A673 (cell line): ENCODE measurements around the gene ZDHHC7. TPM values are rescaled to one million over a fixed set of nuclear protein-coding genes. Genes with fewer than 3 reads are reported as not detected.

ENCODE experiments used
- BruUV-seq: library from RNA; stranded (reverse); fragments of 400-500 nt; replicated peaks from 2 replicates; lab custom pipeline; 2021; lab: Mats Ljungman, UMichigan
- CTCF ChIA-PET: fragments of 300-600 bp; sonication (Branson Sonifier 250); formaldehyde crosslinking; loops from one replicate; lab custom pipeline; 2022; ENCODE audit warnings: antibody characterized with exemption; lab: Charles Lee
- POLR2A ChIA-PET: fragments of 300-600 bp; sonication (Branson Sonifier 250); formaldehyde crosslinking; loops from one replicate; lab custom pipeline; 2022; ENCODE audit warnings: antibody characterized with exemption; ENCODE audit not compliant: low non-redundant PET; lab: Charles Lee
- DNase-seq: peaks from one replicate; pipeline ENCODE4 v3.0.0-alpha.2; 2015; ENCODE audit warnings: low spot score
- H3K27ac ChIP-seq: fragments of 200-600 bp; sonication (generic); 2 replicates; pipeline ENCODE4 v1.5.1; 2016; ENCODE audit warnings: mixed run types, low read depth, mild to moderate bottlenecking, mixed read lengths, antibody characterized with exemption, low read length; ENCODE audit not compliant: poor library complexity, severe bottlenecking
- H3K27me3 ChIP-seq: fragments of 200-600 bp; sonication (generic); replicated peaks from 2 replicates; pipeline ENCODE4 v1.6.1; 2017; ENCODE audit warnings: mixed run types, low read depth, mild to moderate bottlenecking, mixed read lengths, antibody characterized with exemption, low read length; ENCODE audit not compliant: insufficient read depth, poor library complexity
- H3K36me3 ChIP-seq: fragments of 200-600 bp; sonication (generic); 2 replicates; pipeline ENCODE4 v1.6.1; 2016; ENCODE audit warnings: mixed run types, mild to moderate bottlenecking, mixed read lengths, antibody characterized with exemption, low read length; ENCODE audit not compliant: insufficient read depth, poor library complexity, severe bottlenecking
- H3K4me1 ChIP-seq: fragments of 200-600 bp; sonication (generic); 2 replicates; pipeline ENCODE4 v1.6.1; 2017; ENCODE audit warnings: mixed run types, mild to moderate bottlenecking, mixed read lengths, antibody characterized with exemption, low read length; ENCODE audit not compliant: insufficient read depth, poor library complexity, severe bottlenecking
- H3K4me3 ChIP-seq: fragments of 200-600 bp; sonication (generic); 2 replicates; pipeline ENCODE4 v1.5.1; 2016; ENCODE audit warnings: low read depth, mixed run types, mild to moderate bottlenecking, mixed read lengths, low read length; ENCODE audit not compliant: poor library complexity, severe bottlenecking
- H3K9me3 ChIP-seq: fragments of 200-600 bp; sonication (generic); 2 replicates; pipeline ENCODE4 v1.6.1; 2016; ENCODE audit warnings: mixed run types, low read depth, mild to moderate bottlenecking, mixed read lengths, antibody characterized with exemption, low read length; ENCODE audit not compliant: poor library complexity, severe bottlenecking
- EZH2 ChIP-seq: fragments of 200-600 bp; sonication (generic); IDR thresholded peaks from 2 replicates; pipeline ENCODE4 v1.6.1; 2017; ENCODE audit warnings: borderline replicate concordance, low read depth, mild to moderate bottlenecking, mixed read lengths, antibody characterized with exemption, low read length; ENCODE audit not compliant: poor library complexity, severe bottlenecking
- intact Hi-C: fragments of 100-400 bp; cut with micrococcal nuclease; formaldehyde crosslinking; loops from one replicate; pipeline ENCODE4 v1.10.0; 2022; ENCODE audit not compliant: unreplicated experiment
- total RNA-seq: library from RNA; stranded (reverse); gene quantifications from 2 replicates; pipeline ENCODE4 v1.2.3, GENCODE V29; 2021
- TF ChIP-seq, protein P1 (sequence below): fragments of 300-800, 200-600 bp; sonication (generic); conservative IDR thresholded peaks from 2 replicates; pipeline ENCODE4 v1.5.1; 2017; ENCODE audit warnings: low read depth, mild to moderate bottlenecking, antibody characterized with exemption, low read length, moderate library complexity, mixed read lengths

Gene ZDHHC7
- total RNA-seq, 1 experiment from 2014 or later, result 43.5 TPM

DNA sequence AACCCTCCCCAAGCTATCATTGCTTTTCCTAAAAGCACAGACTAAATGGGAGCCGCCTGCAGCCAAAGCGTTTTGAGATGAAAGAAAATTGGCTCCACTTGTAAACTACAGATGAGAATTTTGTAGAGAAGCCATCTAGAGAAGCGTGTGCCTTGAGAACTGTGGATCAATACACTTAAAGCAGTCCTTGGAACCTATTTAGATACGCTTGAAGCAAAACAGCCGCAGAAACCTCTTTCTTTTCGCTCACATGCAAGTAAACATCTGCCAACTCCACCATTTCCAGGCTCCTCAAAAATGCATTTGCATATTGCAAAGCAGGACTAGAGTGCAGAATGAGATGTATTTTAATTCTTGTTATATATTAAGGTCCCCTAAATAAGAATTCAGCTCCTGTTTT is 29.4 kb upstream of the ZDHHC7 start:
- ChIA-PET POLR2A (no interaction called here), CTCF (no interaction called here)
- DNase-seq, result no peak
- intact Hi-C loops, result no loop called here
- Histone ChIP-seq H3K4me3 (no peak overlapping the region), H3K27me3 (peaks cover 6% of the 10 kb centered on the region), H3K4me1 (no peaks in the 10 kb centered on the region), H3K9me3 (no peaks in the 10 kb centered on the region), H3K36me3 (no peaks in the 10 kb centered on the region), H3K27ac (no peak overlapping the region)
- BruUV-seq, result no TSS peak
- TF ChIP-seq, protein P1, sequence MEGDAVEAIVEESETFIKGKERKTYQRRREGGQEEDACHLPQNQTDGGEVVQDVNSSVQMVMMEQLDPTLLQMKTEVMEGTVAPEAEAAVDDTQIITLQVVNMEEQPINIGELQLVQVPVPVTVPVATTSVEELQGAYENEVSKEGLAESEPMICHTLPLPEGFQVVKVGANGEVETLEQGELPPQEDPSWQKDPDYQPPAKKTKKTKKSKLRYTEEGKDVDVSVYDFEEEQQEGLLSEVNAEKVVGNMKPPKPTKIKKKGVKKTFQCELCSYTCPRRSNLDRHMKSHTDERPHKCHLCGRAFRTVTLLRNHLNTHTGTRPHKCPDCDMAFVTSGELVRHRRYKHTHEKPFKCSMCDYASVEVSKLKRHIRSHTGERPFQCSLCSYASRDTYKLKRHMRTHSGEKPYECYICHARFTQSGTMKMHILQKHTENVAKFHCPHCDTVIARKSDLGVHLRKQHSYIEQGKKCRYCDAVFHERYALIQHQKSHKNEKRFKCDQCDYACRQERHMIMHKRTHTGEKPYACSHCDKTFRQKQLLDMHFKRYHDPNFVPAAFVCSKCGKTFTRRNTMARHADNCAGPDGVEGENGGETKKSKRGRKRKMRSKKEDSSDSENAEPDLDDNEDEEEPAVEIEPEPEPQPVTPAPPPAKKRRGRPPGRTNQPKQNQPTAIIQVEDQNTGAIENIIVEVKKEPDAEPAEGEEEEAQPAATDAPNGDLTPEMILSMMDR, result no peak
- TF ChIP-seq EZH2, result no peak

DNA sequence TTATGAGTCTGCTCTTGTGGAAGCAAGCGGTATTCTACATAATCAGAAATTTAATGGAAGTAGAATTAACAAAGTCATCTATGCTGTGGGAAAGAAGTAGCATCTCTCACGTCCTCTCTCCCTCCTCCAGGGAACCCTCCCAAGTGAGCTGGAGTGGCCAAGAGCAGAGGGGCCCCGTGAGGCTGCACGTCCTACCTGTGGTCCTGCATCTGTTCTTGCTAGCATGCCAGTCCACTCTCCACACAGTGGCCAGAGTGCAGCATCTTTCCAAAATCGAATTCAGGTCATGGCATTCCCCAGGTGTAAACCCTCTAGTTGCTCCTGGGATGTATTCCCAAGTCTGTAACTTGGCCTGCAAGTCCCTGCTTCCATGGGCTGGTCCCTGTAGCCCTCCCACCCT is 26.4 kb upstream of the ZDHHC7 start:
- intact Hi-C loops, result no loop called here
- ChIA-PET POLR2A (no interaction called here), CTCF (no interaction called here)

DNA sequence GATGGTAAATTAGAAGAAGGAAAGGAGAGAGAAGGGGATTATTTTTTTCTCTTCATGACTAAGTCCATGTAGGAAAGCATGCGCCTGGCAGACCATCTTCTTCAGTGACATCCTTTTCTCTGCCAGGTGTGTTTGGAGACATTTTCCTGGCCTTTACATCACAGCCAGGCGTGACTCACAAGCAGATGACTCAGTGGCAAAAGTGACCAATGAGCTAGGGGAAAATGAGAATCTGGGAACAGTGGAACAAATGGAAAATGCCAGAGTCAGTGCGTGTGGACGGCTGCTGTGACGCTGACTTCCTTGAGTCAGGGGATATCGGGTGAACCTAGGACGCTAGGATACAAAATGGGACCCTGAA is 25.7 kb upstream of the ZDHHC7 start:
- H3K4me1 ChIP-seq, result no peaks in the 10 kb centered on the region
- ChIA-PET CTCF (no interaction called here), POLR2A (no interaction called here)
- TF ChIP-seq, protein P1, result no peak
- no peak for TF ChIP-seq EZH2
- H3K4me3 ChIP-seq, result no peak overlapping the region
- H3K27me3 ChIP-seq, result peaks cover 5% of the 10 kb centered on the region
- H3K9me3 ChIP-seq, result no peaks in the 10 kb centered on the region
- no peak for DNase-seq
- intact Hi-C loops, result no loop called here
- no peaks in the 10 kb centered on the region for H3K36me3 ChIP-seq
- no TSS peak for BruUV-seq
- H3K27ac ChIP-seq, result no peak overlapping the region

More for the DNA sequence above, 26.4 kb upstream of the ZDHHC7 start:
- Histone ChIP-seq H3K27ac (no peak overlapping the region), H3K4me3 (no peak overlapping the region), H3K4me1 (no peaks in the 10 kb centered on the region), H3K9me3 (no peaks in the 10 kb centered on the region), H3K27me3 (peaks cover 6% of the 10 kb centered on the region), H3K36me3 (no peaks in the 10 kb centered on the region)
- TF ChIP-seq, protein P1, result no peak
- TF ChIP-seq EZH2, result no peak
- no TSS peak for BruUV-seq
- DNase-seq, result no peak
